Eye (tissue), 1 donor: ENCODE results near the gene CAMTA1.
"Not testable (repeated sequence)": the region's sequence is repeated elsewhere in the genome, so short reads cannot be mapped to it uniquely, and the experiment has no call there.

Experiments
- DNase-seq: peaks from one replicate; pipeline ENCODE4 v3.0.0-alpha.2; 2015

Gene CAMTA1

DNA sequence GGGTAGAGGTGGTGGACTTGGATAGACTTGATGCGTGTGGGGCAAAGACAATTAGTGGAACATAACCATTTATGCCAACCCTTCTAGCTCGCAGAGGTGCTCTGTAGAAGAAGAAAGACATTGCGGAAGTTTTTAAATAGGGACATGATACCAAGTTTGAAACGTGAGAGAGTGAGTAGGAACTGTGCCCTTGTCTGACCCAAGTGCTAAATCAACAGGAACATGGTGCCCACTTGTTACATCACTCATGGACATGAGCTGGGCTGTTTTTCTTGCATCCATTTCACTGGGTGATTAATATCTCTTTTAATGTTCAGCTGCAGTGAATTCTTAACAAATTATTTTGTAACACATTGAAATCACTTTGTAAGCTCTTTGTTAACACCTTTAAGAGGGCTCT lies 577.7 kb downstream of the CAMTA1 start:
- DNase-seq, result no peak

DNA sequence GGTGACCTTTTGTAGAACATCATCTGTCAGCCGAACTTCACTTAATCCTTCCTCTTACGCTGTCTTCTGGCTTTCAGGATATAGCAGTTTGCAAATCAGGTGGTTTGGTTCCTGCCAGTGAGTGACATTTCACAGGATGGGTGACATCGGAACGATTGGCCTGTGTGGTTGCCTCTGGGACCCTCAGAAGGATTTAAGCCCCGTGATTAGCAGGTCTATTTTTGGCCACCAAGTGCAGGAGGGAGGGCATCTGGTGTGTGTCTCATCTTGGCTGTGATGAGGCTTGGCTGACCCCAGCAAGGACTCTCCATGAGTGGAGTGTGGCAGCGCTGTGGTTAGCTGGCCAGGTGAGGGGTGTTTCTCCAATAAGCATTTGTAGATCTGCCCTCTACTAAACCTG lies 578.2 kb downstream of the CAMTA1 start:
- no peak for DNase-seq

DNA sequence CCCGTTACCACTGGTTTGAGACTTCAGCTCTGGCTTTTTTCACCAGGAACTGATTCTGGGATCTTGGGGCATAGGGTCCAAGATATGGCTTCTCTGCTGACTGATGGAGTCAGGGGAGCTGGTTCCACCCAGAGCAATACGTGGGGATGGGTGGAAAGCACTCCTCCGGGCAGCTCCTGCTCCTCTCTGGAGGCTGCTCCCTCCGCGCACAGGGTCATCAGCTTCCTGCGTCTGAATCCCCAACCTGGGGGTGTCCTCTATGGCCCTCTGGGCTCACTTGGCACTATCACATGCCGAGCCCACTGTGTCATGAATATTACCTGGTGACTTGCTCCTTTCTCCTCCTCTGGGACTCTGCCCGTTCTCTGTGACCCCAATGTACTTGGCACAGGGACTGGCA lies 580.5 kb downstream of the CAMTA1 start:
- no peak for DNase-seq

DNA sequence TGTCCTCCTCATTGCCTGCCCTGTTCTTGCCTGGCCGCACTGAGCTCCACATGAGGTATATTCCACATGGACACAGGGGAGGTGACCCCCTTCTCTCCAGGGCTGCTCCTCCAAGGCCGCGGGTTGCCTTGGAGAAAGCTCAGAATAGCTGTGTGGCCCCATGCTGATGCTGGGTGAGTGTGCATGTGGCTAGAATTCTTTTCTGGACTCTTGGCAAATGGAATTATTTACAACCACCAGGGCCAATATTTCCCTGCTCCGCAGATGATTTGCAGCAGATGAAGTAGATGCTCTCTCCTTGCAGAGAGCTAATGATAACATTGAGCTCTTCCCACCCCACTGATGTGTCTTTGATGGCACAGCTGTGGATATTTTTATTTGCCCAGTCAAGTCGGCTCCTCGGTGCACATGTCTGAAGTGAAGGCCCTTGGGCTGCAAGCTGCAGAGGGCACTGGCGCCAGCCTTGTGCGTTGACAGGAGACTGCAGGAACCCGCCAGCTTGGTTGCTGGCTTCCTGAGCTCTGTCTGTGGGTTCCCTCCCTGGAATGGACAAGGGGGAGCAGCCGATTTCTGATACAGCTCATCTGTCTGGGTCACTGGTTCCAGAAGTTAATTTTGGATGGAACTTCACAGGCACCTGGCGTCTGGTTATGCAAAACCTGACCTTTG lies 581.2 kb downstream of the CAMTA1 start:
- no peak for DNase-seq

DNA sequence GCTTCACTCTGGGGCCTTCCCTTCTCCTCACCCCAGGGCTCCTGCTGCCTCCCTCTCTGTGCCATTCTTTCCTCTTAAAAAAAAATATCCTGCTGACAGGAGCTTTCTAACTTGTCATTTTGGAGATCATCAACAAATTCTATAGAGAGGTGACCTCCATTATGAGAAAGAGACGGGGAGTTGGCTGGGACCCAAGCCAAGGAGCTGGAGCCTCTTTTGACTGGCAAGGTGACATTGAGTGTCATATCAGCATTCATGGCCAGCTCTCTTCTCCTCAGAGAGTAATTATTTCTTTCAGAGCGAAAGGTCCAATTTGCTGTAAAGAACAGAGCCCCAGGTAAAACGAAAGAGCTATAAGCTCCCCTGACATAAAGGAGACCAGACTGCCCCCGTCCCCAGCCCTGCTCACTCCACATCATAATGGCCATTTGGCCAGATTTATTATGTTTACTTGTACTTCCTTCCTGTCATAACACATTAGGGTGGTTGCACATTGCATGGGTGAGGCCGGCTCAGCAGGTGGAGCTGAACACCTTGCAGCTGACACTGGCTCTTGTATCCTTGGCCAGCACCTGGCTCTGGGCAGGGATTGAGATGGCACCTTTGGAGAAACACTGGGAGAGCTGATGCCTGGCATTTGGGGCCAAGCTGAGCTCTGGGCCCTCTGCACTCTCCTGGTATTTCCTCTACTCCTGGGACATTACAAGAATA lies 581.9 kb downstream of the CAMTA1 start:
- DNase-seq, result no peak

DNA sequence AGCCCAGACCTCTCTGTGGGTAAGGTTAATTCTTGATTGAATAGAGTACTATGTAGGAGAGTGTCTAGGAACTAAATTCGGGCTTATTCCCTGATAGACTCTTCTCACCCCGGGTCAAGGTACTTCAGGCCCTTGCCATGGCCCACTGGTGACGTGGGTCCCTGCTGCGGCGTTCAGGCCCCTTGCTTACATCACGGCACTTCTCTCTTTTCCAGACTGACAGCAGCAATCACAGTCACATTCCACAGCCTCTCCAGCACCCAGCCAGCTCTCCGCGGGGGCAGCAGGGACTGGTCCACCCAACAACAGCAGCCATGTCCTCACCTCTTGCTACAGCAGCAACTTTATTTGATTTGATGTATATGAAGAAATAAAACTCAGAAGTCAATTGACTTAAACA lies 584.6 kb downstream of the CAMTA1 start:
- no peak for DNase-seq

DNA sequence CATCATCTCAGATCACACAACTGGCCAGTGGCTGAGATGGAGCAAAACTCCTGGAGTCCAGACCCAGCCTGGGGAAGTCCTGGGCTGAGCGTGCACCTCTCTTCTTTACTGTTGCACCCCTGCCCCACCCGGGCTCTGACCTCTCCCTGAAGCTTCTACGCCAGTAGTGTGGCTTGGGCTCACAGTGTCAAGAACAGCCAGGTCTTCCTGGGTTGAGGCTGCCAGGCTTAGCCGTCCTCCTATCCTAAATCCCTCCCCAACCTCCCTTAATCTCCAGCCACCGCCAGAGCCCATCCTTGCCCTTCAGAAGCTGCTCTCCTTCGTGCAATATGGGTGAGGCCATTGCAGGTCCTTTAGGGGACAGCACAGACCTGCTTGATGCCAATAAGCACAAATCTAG lies 586.7 kb downstream of the CAMTA1 start:
- DNase-seq, result no peak

DNA sequence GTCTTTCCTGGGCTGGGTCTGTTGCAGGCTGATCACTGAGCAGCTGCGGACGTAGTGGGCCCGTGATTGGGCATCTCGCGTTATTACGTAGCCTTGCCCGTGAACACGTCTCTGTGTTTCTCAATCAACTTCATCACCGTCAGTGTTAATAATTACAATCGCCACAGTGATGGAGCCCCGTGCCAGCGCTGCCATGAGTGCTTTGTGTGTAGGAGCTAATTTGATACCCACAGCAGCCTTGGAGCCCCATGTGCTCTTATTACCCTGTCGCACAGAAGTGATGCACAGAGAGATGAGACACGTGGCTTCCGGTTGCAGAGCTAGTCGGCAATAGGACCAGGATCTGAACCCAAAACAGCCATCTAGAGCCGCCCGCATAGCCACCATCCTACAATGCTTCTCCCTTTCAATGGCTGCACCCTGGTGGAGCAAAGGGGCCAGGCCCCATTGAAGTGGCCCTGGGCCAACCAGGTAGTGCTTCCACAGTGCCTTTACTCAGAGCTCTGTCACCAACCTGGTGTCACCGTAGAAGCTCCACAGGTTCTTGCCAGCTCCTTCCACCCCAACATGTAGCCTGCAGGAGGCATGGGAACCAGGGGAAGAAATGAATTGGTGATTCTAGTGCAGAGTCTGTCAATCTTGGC lies 587.3 kb downstream of the CAMTA1 start:
- DNase-seq, result no peak

DNA sequence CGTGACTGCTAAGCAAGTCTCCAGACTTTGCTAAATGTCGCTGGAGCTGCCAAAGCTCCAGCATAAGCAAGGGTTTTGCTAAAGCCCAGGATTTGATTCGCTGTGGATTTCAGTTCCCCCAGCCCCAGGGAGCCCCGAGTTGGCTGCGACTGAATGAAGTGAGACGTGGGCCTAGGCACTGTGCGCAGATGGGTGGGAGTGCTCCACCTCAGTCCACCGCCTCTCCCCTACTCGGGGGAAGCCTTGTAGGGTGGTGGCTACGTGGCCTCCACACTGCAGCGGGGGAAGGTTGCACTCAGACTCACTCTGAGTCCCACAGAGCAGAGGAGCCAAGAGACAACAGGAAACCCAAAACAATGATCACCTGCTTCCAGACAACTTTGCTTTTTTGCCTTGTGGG lies 588.0 kb downstream of the CAMTA1 start:
- DNase-seq, result no peak

DNA sequence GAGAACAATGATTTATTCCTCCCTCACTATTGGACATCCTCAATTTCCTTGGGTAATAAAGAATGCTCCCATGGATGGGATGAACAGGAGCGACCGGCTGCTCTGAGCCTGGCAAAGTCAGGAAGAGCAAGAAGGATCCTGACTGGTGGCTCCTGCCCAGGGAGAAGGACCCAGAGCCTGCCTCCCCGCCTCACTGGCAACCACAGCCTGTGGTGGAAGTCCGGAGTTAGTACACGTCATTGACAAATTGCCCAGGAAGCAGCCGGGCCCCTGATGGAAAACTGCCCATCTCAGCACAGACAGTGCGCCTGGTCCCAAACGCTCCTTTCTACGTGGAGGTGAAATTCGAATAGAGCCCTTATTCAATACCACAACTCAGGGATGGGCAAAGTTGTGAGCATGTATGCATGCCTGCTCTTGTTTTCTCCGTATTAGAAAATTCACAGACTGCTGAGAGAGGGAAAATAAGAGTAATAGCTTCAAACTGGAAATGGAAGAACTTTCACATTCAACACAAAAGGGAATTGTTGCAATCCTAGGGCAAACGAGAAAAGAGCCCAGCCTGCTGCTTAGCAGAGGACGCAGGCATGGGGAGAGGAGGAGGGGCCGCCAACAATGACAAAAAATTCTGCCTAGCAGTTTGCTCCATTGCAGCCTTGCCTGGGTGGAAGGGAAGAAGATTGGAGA lies 588.8 kb downstream of the CAMTA1 start:
- no peak for DNase-seq

DNA sequence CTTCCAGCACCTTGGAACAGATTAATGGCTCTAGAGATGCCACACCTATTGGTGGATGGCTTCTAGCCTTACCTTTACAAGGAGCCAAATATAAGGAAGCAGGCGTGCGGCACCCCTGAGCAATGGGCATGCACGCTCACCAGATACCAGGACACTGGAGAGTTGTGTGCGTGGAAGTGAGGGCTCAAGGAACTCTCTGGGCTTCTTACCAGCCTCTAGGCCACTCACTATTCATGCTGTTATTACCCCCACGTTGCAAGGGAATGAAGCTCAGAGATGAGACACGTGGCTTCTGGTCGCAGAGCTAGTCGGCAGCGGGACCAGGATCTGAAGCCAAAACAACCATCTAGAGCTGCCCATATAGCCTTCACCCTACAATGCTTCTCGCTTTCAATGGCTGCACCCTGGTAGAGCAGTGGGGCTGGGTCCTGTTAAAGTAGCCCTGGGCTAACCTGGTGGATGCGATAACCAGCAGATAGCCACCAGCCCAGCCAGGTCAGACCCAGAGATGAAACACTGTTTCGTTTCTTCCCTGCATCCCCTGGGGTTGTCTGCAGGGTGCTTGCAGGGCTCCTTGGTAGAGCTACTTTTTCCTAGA lies 589.4 kb downstream of the CAMTA1 start:
- DNase-seq, result no peak

DNA sequence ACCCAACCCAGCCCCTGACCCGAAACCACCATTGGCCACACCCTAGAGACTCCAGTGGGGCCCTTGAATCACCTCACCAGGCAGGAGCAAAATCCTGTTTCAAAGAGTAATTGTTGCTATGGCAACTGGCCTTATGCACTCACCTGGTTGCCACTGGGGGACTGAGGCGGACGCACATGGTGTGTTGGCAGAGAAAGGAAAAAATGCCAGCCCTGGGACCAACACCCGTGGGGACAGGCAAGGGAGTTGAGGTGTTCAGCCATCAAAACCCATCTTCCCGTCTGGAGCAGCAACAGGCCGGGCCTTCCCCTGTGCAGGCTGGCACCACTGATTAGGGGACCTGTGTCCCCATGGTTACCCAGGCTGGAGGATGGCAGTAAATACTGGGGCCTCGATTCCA lies 590.1 kb downstream of the CAMTA1 start:
- DNase-seq, result no peak

DNA sequence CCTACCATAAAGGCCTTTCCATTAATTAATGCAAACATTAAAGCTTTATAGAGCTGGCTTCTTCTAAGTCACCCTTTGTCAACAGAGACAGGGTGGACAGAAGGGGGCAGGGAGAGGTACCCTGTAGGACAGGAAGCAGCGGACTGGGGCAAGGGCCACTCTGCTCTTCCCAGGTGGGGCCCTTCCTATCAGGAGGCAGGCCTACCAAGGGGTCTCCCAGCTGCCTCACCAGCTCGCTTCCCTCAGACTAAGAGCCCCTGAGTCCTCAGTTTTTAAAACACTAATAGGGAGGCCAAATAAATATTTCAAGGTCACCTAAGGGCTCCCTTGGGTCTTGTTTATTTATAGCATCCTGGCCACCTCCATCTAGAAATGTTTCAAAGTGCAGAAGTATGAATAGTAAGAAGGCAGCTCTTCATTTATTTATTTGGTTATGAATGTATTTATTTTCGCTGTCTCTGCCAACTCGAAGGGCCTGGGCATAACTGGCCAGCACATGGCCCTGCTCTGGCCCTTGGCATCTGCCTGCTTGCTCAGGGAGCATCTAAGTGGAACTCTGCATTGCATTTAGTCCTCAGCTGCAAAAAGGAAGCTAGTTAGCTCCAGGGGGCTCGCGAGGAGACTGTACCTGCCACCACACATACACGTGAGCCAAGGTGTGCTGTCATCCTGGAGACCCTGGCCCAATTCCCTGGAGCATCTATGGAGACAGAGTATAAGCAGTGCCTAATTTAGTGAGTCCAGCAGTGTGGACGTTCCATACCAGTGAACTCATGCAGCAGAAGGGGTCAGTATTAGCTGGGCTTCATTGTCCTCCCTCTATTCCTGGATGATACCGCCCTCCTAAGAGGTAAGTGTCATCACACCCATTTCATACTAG lies 590.8 kb downstream of the CAMTA1 start:
- DNase-seq, result no peak

DNA sequence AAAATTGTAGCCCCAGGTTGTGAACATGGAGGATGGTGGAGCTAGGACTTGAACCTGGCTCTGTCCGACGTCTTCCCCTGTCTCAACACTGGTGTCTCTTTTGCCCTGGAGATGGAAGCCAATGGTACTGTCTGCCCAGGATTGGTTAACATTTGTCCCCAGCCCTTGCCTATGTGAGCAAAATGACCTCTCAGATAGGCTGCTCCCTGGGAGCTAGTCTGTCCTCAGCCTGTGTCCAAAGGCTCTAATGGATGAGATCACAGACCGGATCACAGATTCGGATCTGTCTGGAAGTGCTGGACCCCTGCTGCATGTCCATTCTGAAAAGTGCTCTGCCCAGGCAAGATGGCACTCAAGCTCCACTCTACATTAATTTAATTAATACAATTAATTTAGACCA lies 591.4 kb downstream of the CAMTA1 start:
- DNase-seq, result no peak

DNA sequence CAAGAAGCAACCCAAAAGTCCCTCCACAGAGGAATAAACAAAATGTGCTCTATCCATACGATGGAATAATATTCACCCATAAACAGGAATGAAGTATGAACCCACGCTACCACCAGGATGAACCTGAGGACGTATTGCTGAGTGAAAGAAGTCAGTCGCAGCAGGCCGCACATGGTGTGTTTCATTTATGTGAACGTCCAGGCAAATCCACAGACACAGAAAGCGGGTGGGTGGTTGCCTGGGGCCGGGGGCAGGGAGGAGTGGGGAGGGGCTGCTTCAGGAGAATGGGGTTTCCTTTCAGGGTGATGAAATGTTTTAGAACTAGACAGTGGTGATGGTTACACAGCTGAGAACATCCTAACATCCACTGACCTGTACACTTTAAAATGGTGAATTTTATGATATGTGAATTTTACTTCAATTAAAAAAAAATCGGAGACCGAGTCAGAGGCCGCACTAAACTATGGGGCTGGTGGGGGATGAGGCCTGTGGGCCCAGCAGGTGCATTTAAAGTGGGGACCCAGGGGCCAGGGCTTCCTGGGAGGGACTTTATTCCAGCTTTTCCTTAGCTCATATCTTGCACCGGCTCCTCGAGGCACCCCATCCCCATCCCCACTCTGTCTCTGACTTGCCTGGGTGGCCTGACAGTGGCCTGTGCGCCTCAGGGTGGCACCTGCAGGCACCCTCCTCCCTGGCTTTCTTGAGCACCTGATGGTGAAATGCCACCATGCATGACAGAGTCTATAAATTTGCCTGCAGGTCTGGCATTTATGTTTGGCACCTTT lies 593.3 kb downstream of the CAMTA1 start:
- DNase-seq, result no peak

DNA sequence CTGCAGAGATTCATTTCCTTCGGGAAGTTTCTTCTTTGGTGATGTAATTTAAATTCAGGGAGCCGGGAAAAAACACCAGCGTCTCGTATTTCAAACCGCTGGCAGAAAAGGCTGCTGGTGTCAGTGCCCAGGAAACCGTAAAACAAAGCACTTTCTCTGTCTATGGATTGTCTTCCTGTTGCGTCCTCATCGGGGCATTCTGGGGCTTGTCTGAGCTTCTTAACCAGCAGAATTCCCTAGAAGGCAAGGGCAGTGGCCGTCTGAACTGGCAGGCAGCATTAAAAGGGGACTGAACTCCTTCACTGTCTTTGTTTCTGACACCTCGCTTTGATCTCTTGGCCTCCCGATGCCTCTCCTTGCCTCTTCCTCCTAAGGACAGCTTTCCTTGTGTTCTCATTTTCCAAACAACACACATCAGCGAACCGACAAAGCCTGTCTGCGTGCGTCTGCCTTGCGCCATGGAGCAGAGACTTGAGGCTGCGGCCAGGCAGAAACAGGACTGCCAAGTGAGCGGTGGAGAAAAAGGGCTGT lies 594.3 kb downstream of the CAMTA1 start:
- peak; percentile 79 for DNase-seq

DNA sequence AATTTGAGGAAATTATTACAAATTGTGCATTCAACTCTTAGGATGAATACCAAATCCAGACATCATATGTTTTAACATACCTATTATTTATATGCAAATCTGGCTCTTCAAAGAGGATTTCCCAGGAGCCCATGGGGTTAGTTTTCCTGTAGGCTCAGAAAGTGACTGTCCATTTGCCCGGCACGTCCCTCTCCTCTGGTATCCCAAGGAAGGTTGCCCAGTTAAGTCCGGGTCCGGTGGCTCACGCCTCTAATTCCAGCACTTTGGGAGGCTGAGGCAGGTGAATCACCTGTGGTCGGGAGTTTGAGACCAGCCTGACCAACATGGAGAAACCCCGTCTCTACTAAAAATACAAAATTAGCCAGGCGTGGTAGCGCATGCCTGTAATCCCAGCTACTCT lies 594.8 kb downstream of the CAMTA1 start:
- not testable (repeated sequence) for DNase-seq

DNA sequence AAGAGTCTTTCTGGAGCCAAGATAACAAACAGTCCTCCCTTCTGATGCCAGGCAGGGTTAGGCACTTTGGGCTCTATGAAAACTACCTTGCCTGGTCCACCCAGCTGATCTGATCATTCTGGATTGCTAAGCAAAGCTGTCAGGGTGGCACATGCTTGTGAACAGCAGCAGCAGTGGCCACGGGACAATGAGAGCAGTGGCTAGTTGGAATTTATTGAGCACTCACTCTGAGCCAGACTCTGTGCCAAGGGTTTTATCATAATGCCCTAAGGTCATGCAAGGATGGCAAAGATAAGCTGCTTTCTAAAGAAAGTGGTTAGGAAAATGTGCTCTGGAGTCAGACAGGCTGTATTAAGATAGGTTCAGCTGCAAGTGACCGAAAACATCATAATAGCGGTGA lies 595.5 kb downstream of the CAMTA1 start:
- no peak for DNase-seq

DNA sequence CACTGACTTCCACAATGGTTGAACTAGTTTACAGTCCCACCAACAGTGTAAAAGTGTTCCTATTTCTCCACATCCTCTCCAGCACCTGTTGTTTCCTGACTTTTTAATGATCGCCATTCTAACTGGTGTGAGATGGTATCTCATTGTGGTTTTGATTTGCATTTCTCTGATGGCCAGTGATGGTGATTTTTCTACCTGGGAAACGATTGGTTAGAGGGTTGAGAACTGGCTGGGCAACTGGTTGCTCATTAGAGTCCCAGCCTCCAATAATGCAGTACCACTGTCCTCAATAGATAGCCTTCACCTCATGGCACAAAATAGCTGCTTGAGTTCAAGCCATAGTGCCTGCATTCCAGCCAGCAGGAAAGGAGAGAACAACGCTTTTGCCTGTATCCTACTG lies 596.5 kb downstream of the CAMTA1 start:
- not testable (repeated sequence) for DNase-seq

DNA sequence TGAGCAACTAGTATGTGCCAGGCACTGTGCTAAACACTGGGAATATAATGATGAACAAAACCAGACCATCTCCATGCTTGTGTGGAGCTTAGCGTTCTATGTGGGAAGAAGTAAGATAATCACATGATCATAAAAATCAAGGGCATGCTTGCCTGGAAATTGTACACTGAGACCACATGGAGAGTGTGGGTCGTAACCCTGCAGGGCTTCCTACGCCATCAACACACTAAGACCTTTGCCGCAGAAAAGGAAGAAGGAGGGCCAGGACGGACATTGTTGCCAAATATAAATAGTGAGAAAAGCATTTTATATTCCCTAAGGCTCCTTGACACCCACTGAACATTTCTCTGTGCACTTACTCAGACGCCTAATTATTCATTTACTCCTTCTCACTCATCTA lies 597.7 kb downstream of the CAMTA1 start:
- DNase-seq, result no peak
